WI38 (cell line): ENCODE measurements around the gene TMC8.

ENCODE experiments used
- H3K4me3 ChIP-seq: 2 replicates; pipeline ENCODE4 v1.5.1; 2011; ENCODE audit warnings: low read depth, mild to moderate bottlenecking, control low read depth, low read length
- TF ChIP-seq, protein P1 (sequence below): IDR thresholded peaks from 2 replicates; pipeline ENCODE4 v1.5.1; 2012; ENCODE audit warnings: low read depth, mild to moderate bottlenecking, control low read depth, low read length

TMC8 gene

DNA sequence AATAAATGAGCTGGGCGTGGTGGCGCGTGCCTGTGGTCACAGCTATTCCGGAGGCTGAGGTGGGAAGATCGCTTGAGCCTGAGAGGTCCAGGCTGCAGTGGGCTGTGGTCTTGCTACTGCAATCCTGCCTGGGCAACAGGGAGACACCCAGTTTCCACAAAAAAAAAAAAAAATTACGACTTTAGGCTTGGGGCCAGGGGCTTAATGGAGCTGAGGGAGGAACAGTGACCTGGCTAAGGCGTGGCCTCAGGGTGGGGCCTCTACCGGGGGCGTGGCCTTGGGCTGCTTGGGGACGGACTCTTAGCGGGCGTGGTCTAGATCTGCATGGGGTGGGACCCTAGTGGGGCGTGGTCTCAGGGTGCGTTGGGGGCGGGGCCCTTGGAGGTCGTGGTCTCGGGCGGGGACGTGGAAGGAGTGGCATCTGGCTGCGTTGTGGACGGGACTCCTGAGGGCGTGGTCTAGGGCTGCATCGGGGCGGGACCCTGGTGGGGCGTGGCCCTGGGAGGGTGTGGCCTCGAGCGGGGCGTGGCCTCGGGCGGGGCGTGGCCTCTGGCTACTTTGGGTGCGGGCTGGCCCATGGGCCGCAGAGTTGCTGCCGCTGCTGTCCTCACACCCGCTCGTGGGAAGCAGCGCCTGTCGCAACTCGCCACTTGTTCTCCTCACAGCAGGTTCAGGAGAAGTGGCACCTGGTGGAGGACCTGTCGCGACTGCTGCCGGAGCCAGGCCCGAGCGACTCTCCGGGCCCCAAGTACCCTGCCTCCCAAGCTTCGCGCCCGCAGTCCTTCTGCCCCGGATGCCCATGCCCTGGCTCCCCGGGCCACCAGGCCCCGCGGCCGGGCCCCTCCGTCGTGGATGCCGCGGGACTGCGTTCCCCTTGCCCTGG lies 9.8 kb downstream of the TMC8 start:
- no peak overlapping the region for H3K4me3 ChIP-seq
- TF ChIP-seq, protein P1, sequence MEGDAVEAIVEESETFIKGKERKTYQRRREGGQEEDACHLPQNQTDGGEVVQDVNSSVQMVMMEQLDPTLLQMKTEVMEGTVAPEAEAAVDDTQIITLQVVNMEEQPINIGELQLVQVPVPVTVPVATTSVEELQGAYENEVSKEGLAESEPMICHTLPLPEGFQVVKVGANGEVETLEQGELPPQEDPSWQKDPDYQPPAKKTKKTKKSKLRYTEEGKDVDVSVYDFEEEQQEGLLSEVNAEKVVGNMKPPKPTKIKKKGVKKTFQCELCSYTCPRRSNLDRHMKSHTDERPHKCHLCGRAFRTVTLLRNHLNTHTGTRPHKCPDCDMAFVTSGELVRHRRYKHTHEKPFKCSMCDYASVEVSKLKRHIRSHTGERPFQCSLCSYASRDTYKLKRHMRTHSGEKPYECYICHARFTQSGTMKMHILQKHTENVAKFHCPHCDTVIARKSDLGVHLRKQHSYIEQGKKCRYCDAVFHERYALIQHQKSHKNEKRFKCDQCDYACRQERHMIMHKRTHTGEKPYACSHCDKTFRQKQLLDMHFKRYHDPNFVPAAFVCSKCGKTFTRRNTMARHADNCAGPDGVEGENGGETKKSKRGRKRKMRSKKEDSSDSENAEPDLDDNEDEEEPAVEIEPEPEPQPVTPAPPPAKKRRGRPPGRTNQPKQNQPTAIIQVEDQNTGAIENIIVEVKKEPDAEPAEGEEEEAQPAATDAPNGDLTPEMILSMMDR: no peak

DNA sequence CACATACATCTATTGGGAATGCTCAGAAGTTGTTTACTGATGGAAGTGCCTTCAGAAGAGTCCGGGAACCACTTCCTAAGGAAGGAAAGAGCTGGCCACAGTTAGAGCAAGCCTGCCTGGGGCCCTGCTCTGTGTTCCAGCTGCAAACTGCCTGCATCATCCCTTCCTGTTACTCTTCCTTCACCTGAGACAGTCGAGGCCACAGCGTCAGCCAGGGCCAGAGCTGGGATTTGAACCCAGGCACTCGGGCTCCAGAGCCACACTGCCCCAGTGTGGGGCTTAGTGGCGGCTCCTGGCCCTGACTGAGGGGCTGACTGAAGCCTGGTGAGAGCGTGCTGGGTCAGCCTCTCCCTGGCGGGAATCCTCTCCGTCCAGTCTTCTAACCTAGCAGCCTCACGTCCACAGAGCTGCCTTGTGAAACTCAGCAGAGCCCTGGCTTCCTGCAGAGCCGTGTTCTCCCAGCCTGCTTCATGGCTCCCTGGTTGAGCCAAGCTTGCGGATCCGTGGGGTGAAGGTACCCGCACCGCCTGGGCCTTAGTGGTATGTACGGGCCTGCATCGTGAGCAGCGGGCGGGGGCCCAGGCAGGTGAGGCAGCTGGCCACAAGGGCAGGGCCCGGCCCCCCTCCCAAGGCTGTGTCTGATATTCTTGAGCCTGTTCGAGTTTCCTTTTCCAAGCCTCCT lies 11.0 kb downstream of the TMC8 start:
- TF ChIP-seq, protein P1: no peak

DNA sequence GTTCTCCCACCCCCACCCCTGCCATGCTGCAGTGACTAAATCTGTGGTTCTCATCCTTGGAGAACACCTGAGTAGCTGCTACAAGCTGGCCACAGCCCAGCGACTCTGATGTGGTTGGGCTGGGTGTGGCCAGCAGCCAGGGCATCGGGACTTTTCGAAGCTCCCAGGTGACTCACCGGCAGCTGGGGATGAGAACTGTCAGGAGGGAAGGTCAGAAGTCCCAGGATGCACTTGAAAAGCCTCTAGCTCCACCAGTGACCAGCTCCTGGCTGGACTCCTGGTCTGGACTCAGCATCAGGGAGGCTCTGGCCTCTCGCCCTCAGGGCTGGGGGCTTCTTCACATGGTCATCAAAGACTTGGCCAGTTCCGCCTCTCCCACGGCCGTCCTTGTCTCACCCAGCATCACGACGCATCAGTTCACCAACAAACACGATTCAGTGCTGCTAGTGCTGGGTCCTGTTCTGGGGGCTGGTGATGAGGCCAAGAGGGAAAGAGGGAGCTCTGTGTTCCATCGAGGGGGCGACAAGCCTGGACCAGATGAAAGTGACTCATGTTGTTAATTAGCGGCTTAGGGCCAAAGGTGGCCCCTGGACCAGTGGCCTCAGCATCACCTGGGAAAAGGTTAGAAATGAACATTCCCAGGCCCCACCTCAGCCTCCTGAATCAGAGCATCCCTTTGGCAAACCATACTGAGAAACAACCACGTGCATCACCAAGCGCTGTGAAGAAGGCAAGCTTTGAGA lies 11.7 kb downstream of the TMC8 start:
- no peak overlapping the region for H3K4me3 ChIP-seq
- TF ChIP-seq, protein P1: no peak

More for the DNA sequence above, 11.0 kb downstream of the TMC8 start:
- H3K4me3 ChIP-seq: no peak overlapping the region

DNA sequence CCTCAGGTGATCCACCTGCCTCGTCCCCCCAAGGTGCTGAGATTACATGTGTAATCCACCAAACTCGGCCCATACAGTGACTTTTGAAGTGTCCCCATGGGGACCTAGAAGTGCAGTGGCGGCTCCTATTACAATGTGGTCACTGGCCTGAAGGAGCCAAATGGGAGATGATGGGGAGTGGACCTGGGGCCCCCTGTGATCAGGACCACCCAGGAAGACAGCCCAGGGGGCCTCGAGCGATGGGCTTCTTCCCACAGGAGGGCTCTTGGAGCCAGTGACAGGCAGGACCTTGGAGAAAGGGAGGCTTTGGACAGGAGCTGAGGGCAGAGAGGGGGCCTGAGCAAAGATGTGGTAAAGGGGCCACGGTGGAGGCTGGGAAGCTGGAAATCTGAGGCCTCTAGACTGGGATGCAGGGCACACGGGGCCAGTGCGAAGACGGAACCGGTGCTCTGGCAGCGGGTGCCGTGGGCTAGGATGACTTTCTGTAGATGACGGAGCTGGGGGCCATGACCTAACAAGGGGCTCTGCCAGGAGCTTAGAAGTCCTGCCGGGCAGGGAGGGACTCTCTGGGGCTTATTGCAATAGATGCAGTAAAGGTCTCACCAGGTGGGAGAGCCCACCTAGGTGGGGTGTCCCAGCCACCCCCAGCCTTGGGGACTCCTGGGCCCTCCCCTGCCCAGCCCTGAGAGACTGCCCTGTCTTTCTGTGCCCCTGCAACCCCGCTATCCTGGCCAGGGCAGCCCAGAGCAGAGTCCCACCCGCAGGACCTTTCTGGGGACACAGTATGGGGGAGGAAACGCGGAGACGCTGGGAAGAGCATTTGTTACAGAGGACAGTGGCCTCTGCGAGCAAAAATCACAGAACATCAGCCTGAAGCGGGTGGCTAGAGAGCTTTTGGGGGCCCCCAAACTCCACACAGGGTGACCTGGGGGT lies 12.9 kb downstream of the TMC8 start:
- TF ChIP-seq, protein P1: no peak
- H3K4me3 ChIP-seq: no peak overlapping the region

DNA sequence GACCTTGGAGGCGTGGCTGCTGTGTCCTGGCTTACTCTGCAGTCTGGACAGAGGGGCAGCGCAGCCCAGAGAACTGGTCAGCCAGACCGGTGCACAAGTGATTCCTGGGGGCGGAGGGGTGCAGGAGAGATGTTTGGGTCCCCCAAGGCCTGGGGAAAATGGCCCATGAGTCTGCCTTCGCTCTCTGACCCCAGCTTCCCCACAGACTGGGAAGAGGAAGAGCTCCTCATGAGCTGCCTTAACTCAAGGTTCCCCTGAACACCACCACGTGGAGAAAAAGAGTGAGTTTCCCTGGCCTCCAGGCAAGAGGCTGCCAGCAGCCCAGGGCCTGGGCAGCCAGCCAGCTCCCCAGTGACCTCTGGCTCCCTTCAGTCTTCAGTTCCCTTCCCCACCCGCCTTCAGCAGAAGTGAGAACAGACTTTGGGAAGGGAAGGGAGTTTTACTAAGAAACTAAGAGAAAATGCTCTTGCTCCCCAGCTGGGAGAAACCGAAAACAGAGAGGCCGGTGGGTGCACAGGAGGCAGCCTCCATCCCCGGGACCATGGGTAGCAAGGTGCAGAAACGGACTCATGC lies 13.7 kb downstream of the TMC8 start:
- H3K4me3 ChIP-seq: no peak overlapping the region
- TF ChIP-seq, protein P1: no peak
